Measurements from ENCODE around the gene HNRNPUL1.
A peak's percentile ranks its signal among the peaks of the same experiment; 100 is the strongest.

HNRNPUL1 gene

GRCh38 chr19:41353466-41354342, 89.5 kb downstream of the HNRNPUL1 start, which contains the start of gene TGFB1:
Gene TGFB1 (minus strand): TSS chr19:41353922. CDS start chr19:41353044, 878 bp downstream.
- peak in 11 of 14 donors; percentile 15 to 84 (median 56) for DNase-seq

GRCh38 chr19:41354343-41354953, 90.3 kb downstream of the HNRNPUL1 start:
- DNase-seq = no peak

GRCh38 chr19:41355035-41355434, 90.9 kb downstream of the HNRNPUL1 start:
- no peak for DNase-seq

GRCh38 chr19:41355802-41356201, 91.6 kb downstream of the HNRNPUL1 start:
- DNase-seq = no peak

- no peak for DNase-seq
These were observed 93.0 kb downstream of the HNRNPUL1 start for GRCh38 chr19:41356984-41357739.

All from C1 segment of cervical spinal cord (tissue), 14 donors.